ENCODE results near the gene CDC42EP4. TPM values are rescaled to one million over a fixed set of nuclear protein-coding genes. Genes with fewer than 3 reads are reported as not detected.
A peak's percentile ranks its signal among the peaks of the same experiment; 100 is the strongest.

CDC42EP4 gene
- total and polyA plus RNA-seq, 9 of the 15 experiments (the other 6 are each of a cell fraction or from before 2014, with no cell fraction given) = 0.65 to 20.8 (median 12.3) TPM

DNA sequence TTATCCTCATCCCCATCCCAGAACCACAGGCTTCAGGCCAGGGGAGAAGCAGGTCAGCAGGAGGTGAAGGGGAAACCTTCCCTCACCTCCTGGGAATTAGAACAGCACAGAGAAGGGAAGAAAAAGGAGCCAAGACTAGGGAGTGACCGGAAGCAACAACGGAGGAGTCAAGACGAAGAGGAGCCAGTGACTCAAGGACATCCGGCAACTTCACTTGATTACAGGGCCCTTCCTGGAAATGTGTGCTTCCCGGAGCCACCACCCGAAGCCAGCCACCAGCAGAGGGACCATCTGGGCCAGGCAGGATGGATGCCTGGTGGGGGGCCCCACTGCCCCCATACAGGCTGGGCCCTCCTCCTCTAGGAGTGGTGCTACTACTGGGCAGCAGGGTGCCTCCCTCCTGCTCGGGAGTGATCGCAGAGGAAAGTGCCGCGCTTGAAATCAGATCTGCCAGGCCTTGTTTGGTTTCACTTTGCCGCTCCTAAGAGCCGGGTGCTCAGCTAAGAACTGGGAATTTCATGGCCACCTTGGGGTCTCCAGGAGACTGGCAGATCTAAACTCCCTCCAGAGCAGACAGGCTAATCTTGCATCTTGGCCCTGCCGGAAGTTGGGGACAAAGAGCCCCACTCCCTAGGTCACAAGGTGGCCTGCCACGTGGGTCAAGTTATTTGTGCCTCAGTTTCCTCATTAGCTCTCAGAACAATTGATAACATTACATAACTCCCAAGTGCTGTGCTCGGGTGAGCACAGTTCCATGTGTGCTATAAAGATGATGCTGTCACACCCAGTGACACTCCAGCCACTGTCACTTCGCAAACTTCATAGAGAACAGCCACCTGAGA is 6.6 kb downstream of the CDC42EP4 start (continued):
- TF ChIP-seq, protein P1, sequence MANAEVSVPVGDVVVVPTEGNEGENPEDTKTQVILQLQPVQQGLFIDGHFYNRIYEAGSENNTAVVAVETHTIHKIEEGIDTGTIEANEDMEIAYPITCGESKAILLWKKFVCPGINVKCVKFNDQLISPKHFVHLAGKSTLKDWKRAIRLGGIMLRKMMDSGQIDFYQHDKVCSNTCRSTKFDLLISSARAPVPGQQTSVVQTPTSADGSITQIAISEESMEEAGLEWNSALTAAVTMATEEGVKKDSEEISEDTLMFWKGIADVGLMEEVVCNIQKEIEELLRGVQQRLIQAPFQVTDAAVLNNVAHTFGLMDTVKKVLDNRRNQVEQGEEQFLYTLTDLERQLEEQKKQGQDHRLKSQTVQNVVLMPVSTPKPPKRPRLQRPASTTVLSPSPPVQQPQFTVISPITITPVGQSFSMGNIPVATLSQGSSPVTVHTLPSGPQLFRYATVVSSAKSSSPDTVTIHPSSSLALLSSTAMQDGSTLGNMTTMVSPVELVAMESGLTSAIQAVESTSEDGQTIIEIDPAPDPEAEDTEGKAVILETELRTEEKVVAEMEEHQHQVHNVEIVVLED (CRISPR knock-in tag; IDR thresholded peaks at IDR 0.05) = no peak
- no peak for TF ChIP-seq ZNF23 (CRISPR knock-in tag; IDR thresholded peaks at IDR 0.05)
- TF ChIP-seq PRPF4 (IDR thresholded peaks at IDR 0.05; ENCODE audit: insufficient read depth, low read depth, low read length, poor library complexity, severe bottlenecking) = no peak
- TF ChIP-seq ZNF253 (CRISPR knock-in tag; conservative IDR thresholded peaks at IDR 0.05) = no peak
- TF ChIP-seq ASH1L (IDR thresholded peaks at IDR 0.05; ENCODE audit: borderline replicate concordance, low read depth, partially characterized antibody) = peak; percentile 19
- no peak for TF ChIP-seq HNRNPUL1 (IDR thresholded peaks at IDR 0.05; ENCODE audit: low read length)
- TF ChIP-seq SMARCE1 (IDR thresholded peaks at IDR 0.05) = peak; percentile 63
- TF ChIP-seq POLR2A (conservative IDR thresholded peaks at IDR 0.05) = peak; percentile 65
- peak; percentile 75 for TF ChIP-seq RBFOX2 (IDR thresholded peaks at IDR 0.05; ENCODE audit: low read depth, low read length)
- TF ChIP-seq, protein P2, sequence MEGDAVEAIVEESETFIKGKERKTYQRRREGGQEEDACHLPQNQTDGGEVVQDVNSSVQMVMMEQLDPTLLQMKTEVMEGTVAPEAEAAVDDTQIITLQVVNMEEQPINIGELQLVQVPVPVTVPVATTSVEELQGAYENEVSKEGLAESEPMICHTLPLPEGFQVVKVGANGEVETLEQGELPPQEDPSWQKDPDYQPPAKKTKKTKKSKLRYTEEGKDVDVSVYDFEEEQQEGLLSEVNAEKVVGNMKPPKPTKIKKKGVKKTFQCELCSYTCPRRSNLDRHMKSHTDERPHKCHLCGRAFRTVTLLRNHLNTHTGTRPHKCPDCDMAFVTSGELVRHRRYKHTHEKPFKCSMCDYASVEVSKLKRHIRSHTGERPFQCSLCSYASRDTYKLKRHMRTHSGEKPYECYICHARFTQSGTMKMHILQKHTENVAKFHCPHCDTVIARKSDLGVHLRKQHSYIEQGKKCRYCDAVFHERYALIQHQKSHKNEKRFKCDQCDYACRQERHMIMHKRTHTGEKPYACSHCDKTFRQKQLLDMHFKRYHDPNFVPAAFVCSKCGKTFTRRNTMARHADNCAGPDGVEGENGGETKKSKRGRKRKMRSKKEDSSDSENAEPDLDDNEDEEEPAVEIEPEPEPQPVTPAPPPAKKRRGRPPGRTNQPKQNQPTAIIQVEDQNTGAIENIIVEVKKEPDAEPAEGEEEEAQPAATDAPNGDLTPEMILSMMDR (IDR thresholded peaks at IDR 0.05 in 2 of 3, conservative IDR thresholded peaks at IDR 0.05 in 1 of 3; ENCODE audit: insufficient read depth in 2 of 3, low read depth in 1 of 3, low read length in 3 of 3) = peak; percentile 47 to 56 (median 54); a peak in 4 of 6 replicates
- peak; percentile 39; the same call in 1 of the 2 replicates for TF ChIP-seq HCFC1 (IDR thresholded peaks at IDR 0.05; ENCODE audit: low read depth, low read length)
- TF ChIP-seq TFAM (CRISPR knock-in tag; conservative IDR thresholded peaks at IDR 0.05) = no peak
- TF ChIP-seq, protein P3, sequence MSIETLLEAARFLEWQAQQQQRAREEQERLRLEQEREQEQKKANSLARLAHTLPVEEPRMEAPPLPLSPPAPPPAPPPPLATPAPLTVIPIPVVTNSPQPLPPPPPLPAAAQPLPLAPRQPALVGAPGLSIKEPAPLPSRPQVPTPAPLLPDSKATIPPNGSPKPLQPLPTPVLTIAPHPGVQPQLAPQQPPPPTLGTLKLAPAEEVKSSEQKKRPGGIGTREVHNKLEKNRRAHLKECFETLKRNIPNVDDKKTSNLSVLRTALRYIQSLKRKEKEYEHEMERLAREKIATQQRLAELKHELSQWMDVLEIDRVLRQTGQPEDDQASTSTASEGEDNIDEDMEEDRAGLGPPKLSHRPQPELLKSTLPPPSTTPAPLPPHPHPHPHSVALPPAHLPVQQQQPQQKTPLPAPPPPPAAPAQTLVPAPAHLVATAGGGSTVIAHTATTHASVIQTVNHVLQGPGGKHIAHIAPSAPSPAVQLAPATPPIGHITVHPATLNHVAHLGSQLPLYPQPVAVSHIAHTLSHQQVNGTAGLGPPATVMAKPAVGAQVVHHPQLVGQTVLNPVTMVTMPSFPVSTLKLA (conservative IDR thresholded peaks at IDR 0.05) = peak in 1 of 2 experiments; percentile 54; a peak in 1 of 4 replicates
- no peak for TF ChIP-seq ZNF699 (CRISPR knock-in tag; IDR thresholded peaks at IDR 0.05; ENCODE audit: insufficient replicate concordance)
- no peak; the same call in 1 of the 2 replicates for TF ChIP-seq CBFA2T2 (conservative IDR thresholded peaks at IDR 0.05)
- TF ChIP-seq ZBTB1 (CRISPR knock-in tag; IDR thresholded peaks at IDR 0.05; ENCODE audit: borderline replicate concordance, low read depth) = 0 out of 2 replicates have a peak, but pooled peaks have one; percentile 24
- TF ChIP-seq, protein P4, sequence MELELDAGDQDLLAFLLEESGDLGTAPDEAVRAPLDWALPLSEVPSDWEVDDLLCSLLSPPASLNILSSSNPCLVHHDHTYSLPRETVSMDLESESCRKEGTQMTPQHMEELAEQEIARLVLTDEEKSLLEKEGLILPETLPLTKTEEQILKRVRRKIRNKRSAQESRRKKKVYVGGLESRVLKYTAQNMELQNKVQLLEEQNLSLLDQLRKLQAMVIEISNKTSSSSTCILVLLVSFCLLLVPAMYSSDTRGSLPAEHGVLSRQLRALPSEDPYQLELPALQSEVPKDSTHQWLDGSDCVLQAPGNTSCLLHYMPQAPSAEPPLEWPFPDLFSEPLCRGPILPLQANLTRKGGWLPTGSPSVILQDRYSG (tag; conservative IDR thresholded peaks at IDR 0.05; ENCODE audit: low read depth) = no peak
- no peak for TF ChIP-seq BDP1 (IDR thresholded peaks at IDR 0.05; ENCODE audit: insufficient read depth, insufficient read length)
- TF ChIP-seq ZC3H11A (IDR thresholded peaks at IDR 0.05; ENCODE audit: low read depth, low read length) = no peak
- peak; percentile 9; the same call in 1 of the 2 replicates for TF ChIP-seq TCF3 (CRISPR knock-in tag; IDR thresholded peaks at IDR 0.05)
- TF ChIP-seq, protein P5, sequence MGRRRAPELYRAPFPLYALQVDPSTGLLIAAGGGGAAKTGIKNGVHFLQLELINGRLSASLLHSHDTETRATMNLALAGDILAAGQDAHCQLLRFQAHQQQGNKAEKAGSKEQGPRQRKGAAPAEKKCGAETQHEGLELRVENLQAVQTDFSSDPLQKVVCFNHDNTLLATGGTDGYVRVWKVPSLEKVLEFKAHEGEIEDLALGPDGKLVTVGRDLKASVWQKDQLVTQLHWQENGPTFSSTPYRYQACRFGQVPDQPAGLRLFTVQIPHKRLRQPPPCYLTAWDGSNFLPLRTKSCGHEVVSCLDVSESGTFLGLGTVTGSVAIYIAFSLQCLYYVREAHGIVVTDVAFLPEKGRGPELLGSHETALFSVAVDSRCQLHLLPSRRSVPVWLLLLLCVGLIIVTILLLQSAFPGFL (CRISPR knock-in tag; IDR thresholded peaks at IDR 0.05) = no peak
